ENCODE measurements around the gene AHCYL2.
"Not testable (repeated sequence)": the region's sequence is repeated elsewhere in the genome, so short reads cannot be mapped to it uniquely, and the experiment has no call there.

AHCYL2 gene

DNA sequence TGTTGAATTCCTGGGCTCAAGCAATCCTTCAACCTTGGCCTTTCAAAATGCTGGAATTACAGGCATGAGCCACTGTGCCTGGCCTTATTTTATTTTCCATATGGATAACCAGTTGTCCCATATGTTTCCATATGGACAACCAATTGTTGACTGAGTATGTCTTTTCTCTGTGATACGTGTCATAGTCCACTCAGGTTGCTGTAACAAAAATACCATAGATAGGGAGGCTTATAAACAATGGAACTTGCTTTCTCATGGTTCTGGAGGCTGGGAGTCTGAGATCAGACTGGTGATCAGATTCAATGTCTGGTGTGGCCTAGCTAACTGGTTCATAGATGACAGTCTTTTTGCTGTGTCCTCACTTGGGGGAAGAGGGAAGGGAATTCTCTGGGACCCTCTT, 19.4 kb downstream of the AHCYL2 start:
- DNase-seq (ENCODE audit: low read depth, low spot score) = no peak

GRCh38 chr7:129245533-129245932, 20.7 kb downstream of the AHCYL2 start:
- DNase-seq (ENCODE audit: low read depth, low spot score) = no peak

DNA sequence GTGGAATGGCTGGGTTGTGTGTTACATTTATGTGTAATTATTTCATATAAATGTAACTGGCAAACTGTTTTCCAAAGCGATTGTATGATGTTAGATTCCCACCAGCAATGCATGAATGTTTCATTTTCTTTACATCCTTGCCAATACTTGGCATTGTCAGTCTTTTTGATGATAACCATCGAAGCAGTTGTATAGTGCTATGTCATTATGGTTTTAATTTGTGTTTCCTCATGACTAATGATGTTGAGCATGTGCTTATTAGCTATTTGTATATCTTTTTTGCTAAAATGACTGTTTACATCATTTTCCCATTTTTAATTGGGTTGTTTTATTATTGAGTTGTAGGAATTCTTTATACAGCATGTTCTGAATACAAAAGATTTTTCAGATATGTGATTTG, 22.3 kb downstream of the AHCYL2 start:
- DNase-seq (ENCODE audit: low read depth, low spot score) = no peak

DNA sequence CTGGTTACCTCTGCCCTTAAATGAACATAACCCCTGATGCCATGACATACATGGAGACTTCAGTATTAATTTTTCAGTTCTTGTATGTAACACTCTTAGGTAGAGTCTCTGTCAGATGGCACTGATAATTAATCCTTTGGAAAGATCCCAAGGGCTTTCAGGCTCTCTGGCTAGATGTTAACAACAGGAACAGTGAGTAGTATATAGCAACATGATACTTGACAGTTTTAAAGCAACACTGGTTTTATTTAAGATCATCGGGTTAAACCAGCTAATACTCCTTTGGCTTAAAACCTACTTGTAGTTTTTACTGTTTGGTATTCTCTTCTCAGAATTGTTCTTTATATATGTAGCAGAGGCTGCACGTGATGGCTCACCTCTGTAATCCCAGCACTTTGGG, 27.3 kb downstream of the AHCYL2 start:
- no peak for DNase-seq (ENCODE audit: low read depth, low spot score)

GRCh38 chr7:129252603-129253002, 27.8 kb downstream of the AHCYL2 start:
- not testable (repeated sequence) for DNase-seq (ENCODE audit: low read depth, low spot score)

DNA sequence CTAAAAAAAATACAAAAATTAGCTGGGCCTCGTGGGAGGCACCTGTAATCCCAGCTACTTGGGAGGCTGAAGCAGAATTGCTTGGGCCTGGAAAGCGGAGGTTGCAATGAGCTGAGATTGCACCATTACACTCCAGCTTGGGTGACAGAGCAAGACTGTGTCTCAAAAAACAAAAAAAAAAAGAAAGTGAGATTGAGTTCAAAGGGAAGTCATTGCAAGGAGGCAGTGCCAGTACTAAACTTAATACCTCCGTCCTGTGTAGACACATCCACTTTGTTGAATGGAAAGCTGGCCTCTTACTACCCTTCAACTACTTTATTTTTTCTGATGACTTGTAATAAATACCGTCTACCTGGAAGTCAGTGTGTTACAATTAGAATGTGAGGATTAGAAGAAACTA, 31.0 kb downstream of the AHCYL2 start:
- DNase-seq (ENCODE audit: low read depth, low spot score) = no peak

GRCh38 chr7:129256221-129256620, 31.4 kb downstream of the AHCYL2 start:
- no peak for DNase-seq (ENCODE audit: low read depth, low spot score)

DNA sequence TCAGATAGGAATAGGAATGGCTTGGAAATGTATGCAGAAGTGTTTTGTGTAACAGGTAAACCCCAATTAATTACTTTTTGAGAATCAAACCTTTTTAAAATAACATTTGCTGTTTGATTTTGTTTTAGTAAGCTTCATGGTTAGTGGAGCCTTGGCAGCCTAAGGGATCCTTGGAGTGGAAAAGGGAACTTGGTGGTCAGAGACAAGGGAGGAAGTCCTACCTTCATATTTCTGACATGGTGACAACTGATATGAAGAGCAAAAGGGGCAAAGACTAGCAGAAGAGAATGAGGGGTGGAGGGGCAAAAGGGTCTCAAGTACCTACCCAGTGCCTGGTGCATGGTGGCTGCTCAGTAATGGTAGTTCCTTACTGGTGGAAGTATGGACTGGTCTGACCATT, 32.3 kb downstream of the AHCYL2 start:
- DNase-seq (ENCODE audit: low read depth, low spot score) = no peak

DNA sequence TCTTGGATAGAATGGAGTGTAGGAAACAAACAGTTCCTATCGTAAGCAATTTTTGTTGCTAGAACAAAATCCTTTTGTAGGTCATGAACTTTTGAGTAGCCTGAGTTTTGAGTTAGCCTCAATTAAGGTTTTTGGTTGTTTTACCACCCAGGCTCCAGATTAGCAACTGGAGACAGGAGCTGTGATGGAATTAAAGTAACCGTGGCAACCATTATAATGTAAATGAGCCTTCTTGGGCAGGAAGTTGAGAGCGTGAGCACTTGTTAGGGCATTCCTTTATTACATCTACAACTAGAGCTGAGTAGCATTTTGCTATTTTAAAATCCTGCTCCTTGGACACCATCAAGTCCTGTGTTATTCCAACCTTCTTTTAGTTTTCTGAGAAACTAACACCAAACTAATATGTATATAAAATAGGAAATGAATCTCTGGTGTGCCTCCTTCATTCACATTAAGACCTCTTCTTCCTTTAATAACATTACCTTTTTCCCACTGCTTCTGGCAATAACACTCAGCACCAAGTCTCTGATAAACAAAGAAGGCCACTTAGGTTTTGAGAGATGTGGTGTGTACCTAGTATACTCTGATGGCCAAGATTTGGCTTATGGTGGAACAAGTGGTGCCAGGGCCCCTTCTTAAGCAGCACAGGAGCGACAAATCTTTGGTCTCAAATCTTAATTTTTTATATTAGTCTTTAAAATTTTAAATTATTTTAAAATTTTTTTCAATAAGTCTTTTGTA, 34.0 kb downstream of the AHCYL2 start:
- DNase-seq (ENCODE audit: low read depth, low spot score) = no peak

DNA sequence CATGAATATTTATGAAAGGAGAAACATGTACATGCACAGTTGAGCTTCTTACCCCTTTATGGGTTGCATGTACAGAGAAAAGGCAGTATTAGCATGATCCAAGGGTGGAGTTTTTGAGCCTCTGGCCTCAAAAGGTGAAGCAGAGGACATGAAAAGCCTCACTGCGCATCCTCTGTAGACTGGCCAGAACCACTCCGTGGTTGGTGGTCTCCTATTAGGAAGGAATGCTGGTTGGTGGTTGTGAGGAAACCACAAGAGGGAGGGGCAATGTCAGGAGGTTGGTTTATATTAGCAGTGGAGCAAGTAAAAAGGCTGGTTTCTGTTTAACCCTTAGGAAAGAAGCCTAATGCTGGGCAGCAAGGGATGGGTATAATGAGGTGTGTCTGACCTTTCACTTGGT, 37.5 kb downstream of the AHCYL2 start:
- DNase-seq (ENCODE audit: low read depth, low spot score) = no peak

DNA sequence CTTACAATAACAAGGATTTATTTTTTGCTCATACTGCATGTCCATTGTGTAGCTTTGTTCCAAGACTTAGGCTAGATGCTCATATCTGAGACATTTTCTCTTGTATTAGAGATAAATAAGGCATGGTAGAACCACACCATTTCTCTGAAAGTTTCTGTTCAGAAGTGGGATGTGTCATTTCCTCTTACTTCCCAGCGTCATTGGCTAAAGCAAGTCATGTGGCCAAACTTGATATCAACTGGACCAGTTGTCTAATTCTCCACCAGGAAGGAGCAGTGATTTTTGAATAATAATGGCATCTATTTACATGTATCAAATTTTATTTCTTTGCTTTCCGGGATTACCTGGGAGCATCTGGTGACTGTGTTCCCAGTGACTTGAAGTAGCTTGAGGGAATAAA, 38.3 kb downstream of the AHCYL2 start:
- DNase-seq (ENCODE audit: low read depth, low spot score) = no peak

GRCh38 chr7:129264534-129264933, 39.7 kb downstream of the AHCYL2 start:
- no peak for DNase-seq (ENCODE audit: low read depth, low spot score)

DNA sequence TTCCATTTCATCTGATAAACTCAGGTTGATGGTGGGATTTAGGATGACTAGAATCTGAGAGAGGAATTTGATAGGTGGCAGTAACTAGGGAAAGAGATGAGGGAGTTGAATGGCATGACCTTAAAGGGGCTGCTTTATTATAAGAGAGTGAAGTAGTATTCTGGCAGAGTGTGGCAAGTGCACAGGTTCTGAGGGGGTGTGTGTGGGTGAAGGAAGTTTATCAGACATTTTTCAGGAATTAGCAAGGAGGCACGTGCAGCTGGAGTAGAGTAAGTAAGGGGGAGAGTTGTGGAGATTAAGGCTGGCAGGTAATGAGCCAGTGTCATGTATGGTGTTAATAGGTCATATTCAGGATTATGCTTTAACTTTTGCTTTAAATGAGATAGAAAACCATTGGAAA, 40.5 kb downstream of the AHCYL2 start:
- DNase-seq (ENCODE audit: low read depth, low spot score) = no peak

- no peak for DNase-seq (ENCODE audit: low read depth, low spot score)
Measured at GRCh38 chr7:129266181-129266580, 41.4 kb downstream of the AHCYL2 start.

- DNase-seq (ENCODE audit: low read depth, low spot score) = no peak
Measured at GRCh38 chr7:129270077-129270476, 45.2 kb downstream of the AHCYL2 start.

DNA sequence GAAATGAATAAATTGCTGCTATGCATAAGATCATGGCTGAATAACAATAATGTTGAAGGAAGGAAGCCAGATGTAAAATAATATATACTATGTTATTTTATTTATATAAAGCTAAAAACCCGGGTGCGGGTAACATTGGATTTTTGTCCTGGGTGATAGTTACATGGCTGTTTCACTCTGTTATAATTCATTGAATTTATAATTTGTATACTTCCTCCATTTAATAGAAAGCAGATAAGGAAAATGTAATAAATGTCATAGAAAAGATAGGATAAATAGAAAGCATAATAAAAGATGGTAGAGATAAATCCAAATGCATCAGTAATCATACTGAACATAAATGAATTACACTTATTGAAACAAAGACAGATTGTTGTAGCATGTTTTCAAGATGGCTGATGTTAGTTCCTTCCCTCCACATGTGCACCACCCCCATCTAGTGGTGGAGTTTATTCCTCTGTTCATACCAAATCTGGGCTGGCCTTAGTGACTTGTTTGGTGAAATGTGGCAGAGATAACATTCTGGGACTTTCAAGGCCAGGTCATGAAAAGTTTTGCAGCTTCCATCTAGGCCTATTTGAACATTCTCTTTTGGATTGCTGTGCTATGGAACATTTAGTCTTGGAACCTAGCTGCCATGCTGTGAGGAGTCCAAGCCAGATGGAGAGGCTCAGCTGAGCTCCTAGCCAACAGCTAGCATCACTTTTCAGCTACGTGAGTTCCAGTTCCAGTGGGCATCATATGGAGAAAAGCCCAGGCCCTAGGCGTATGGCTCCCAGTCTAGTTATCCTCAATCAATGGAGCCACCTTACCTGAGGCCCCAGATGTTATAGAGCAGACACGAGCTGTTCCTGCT, 46.9 kb downstream of the AHCYL2 start:
- DNase-seq (ENCODE audit: low read depth, low spot score) = peak; percentile 49

- no peak for DNase-seq (ENCODE audit: low read depth, low spot score)
Measured at GRCh38 chr7:129273936-129274335, 49.1 kb downstream of the AHCYL2 start.

- DNase-seq (ENCODE audit: low read depth, low spot score) = no peak
Measured at GRCh38 chr7:129277629-129278028, 52.8 kb downstream of the AHCYL2 start.

DNA sequence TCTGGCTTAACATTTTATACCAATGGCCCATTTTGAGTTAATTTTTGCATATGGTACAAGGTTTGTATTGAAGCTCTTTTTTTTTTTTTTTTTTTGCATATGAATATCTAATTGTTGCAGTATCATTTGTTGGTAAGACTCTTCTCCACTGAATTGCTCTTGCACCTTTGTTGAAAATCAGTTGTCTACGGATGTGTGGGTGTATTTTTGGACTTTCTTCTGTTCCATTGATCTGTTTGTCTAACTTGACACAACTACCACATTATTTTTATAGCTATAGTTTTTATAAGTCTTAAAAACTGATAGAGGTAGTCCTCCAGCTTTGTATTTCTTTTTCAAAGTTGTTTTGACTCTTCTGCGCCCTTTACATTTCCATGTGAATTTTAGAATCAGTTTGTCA, 53.9 kb downstream of the AHCYL2 start:
- no peak for DNase-seq (ENCODE audit: low read depth, low spot score)

- DNase-seq (ENCODE audit: low read depth, low spot score) = no peak
Measured at GRCh38 chr7:129279757-129280156, 54.9 kb downstream of the AHCYL2 start.

GRCh38 chr7:129281163-129281562, 56.3 kb downstream of the AHCYL2 start:
- DNase-seq (ENCODE audit: low read depth, low spot score) = no peak

GRCh38 chr7:129282865-129283264, 58.0 kb downstream of the AHCYL2 start:
- no peak for DNase-seq (ENCODE audit: low read depth, low spot score)

- DNase-seq (ENCODE audit: low read depth, low spot score) = no peak
Measured at GRCh38 chr7:129283936-129284335, 59.1 kb downstream of the AHCYL2 start.

All from activated CD4-positive, CD25-positive, alpha-beta regulatory T cell treated with anti-CD3 and anti-CD28 coated beads, Interleukin-2, amount 50 U/mL, for 16 hours (primary cell).